HCT116 (cell line): ENCODE measurements around the gene PRKG2. TPM values are rescaled to one million over a fixed set of nuclear protein-coding genes. Genes with fewer than 3 reads are reported as not detected.

Experiments used
- ATAC-seq: fragments of 200-7000 bp; cut with Tn5 transposase; 2 replicates; pipeline ENCODE4 v1.9.1; 2020; ENCODE audit warnings: mild to moderate bottlenecking, moderate library complexity
- BruUV-seq: library from RNA; stranded (reverse); fragments of 400-500 nt; replicated peaks from 2 replicates; lab custom pipeline; 2021; lab: Mats Ljungman, UMichigan
- CTCF ChIA-PET: fragments of 300-600 bp; sonication (Branson Sonifier 250); formaldehyde crosslinking; loops from one replicate; lab custom pipeline; 2021; ENCODE audit warnings: antibody characterized with exemption; lab: Charles Lee
- POLR2A ChIA-PET: fragments of 300-600, 350-600 bp; sonication (Branson Sonifier 250); formaldehyde crosslinking; loops from one replicate; lab custom pipeline; 2021; ENCODE audit warnings: antibody characterized with exemption; lab: Charles Lee
- RAD21 ChIA-PET, 2 experiments: fragments of 300-600 bp; sonication (Branson Sonifier 250); formaldehyde crosslinking; loops; one replicate each; lab custom pipeline; 2023; ENCODE audit warnings: low total read pairs in 2 of 2; ENCODE audit not compliant: uncharacterized antibody in 2 of 2, unreplicated experiment in 2 of 2, low non-redundant PET in 1 of 2; lab: Charles Lee
- DNase-seq: peaks from one replicate; pipeline ENCODE4 v3.0.0-alpha.2; 2010; ENCODE audit warnings: low read depth, low spot score
- H2AFZ ChIP-seq: fragments of 200-600 bp; shearing (Covaris generic), sonication (generic); 2 replicates; pipeline ENCODE4 v1.6.1; 2017; ENCODE audit warnings: low read depth, mixed run types, mixed read lengths, antibody characterized with exemption, low read length; ENCODE audit not compliant: poor library complexity, severe bottlenecking
- H3K27ac ChIP-seq: 2 replicates; pipeline ENCODE4 v1.5.1; 2012; ENCODE audit warnings: low read depth, low read length
- H3K27me3 ChIP-seq: fragments of 200-600 bp; sonication (generic); 2 replicates; pipeline ENCODE4 v1.6.1; 2016; ENCODE audit warnings: mixed run types, low read length, mixed read lengths; ENCODE audit not compliant: insufficient read depth
- H3K36me3 ChIP-seq, 2 experiments: fragments of 200-500 bp in 1 of 2; fragments of 200-600 bp in 1 of 2; sonication (Bioruptor generic) in 1 of 2; sonication (generic) in 1 of 2; 2 replicates each; pipeline versions ENCODE4 v1.5.1 to v1.6.1; 2014 to 2016; ENCODE audit warnings: low read length in 2 of 2, inconsistent platforms in 1 of 2, mixed read lengths in 1 of 2, mixed run types in 1 of 2; ENCODE audit not compliant: insufficient read depth in 2 of 2, control insufficient read depth in 1 of 2
- H3K4me1 ChIP-seq, 2 experiments: fragments of 200-600 bp in 1 of 2; sonication (generic) in 1 of 2; 2 replicates each; pipeline versions ENCODE4 v1.5.1 to v1.6.1; 2012 to 2017; ENCODE audit warnings: low read length in 2 of 2, inconsistent platforms in 1 of 2, mild to moderate bottlenecking in 1 of 2, mixed read lengths in 1 of 2, mixed run types in 1 of 2, moderate library complexity in 1 of 2; ENCODE audit not compliant: insufficient read depth in 2 of 2, control insufficient read depth in 1 of 2
- H3K4me2 ChIP-seq: fragments of 200-600 bp; sonication (generic); 2 replicates; pipeline ENCODE4 v1.6.1; 2017; ENCODE audit warnings: mixed run types, low read length, mixed read lengths
- H3K4me3 ChIP-seq, 2 experiments: fragments of 200-600 bp in 1 of 2; sonication (generic) in 1 of 2; replicated peaks in 1 of 2; 2 replicates each; pipeline ENCODE4 v1.5.1; 2011 to 2016; ENCODE audit warnings: low read length in 2 of 2, control low read depth in 1 of 2, low read depth in 1 of 2, mild to moderate bottlenecking in 1 of 2, mixed read lengths in 1 of 2, mixed run types in 1 of 2
- H3K79me2 ChIP-seq: fragments of 200-600 bp; sonication (generic); 2 replicates; pipeline ENCODE4 v1.6.1; 2017; ENCODE audit warnings: mild to moderate bottlenecking, mixed run types, low read length, moderate library complexity, mixed read lengths; ENCODE audit not compliant: insufficient read depth
- H3K9ac ChIP-seq: fragments of 200-600 bp; sonication (generic); 2 replicates; pipeline ENCODE4 v1.6.1; 2016; ENCODE audit warnings: low read length, mixed read lengths
- H3K9me2 ChIP-seq: fragments of 200-600 bp; sonication (generic), shearing (Covaris generic); 2 replicates; pipeline ENCODE4 v1.6.1; 2017; ENCODE audit warnings: mixed run types, mild to moderate bottlenecking, moderate library complexity; ENCODE audit not compliant: insufficient read depth
- H3K9me3 ChIP-seq, 2 experiments: fragments of 200-500 bp in 1 of 2; fragments of 200-600 bp in 1 of 2; sonication (Bioruptor generic) in 1 of 2; sonication (generic) in 1 of 2; 2 replicates each; pipeline ENCODE4 v1.6.1; 2014 to 2017; ENCODE audit warnings: low read length in 2 of 2, mixed read lengths in 2 of 2, inconsistent platforms in 1 of 2, low read depth in 1 of 2, mild to moderate bottlenecking in 1 of 2, mixed run types in 1 of 2, moderate library complexity in 1 of 2; ENCODE audit not compliant: control insufficient read depth in 1 of 2, insufficient read depth in 1 of 2
- H4K20me1 ChIP-seq: fragments of 200-600 bp; sonication (generic), shearing (Covaris generic); 2 replicates; pipeline ENCODE4 v1.6.1; 2017; ENCODE audit warnings: mixed run types, mild to moderate bottlenecking, moderate library complexity; ENCODE audit not compliant: insufficient read depth
- CBX3 ChIP-seq: IDR thresholded peaks from 2 replicates; pipeline ENCODE4 v1.6.1; 2012; ENCODE audit warnings: low read depth
- EGR1 ChIP-seq: IDR thresholded peaks from 2 replicates; pipeline ENCODE4 v1.6.1; 2012; ENCODE audit warnings: low read depth
- ELF1 ChIP-seq: IDR thresholded peaks from 2 replicates; pipeline ENCODE4 v1.6.1; 2012; ENCODE audit warnings: low read depth, borderline replicate concordance
- EZH2 ChIP-seq: fragments of 200-600 bp; sonication (generic); IDR thresholded peaks from 2 replicates; pipeline ENCODE4 v1.6.1; 2017; ENCODE audit warnings: antibody characterized with exemption, mixed run types
- EZH2phosphoT487 ChIP-seq: fragments of 200-600 bp; IDR thresholded peaks from 2 replicates; pipeline ENCODE4 v1.6.1; 2018; ENCODE audit warnings: antibody characterized with exemption, borderline replicate concordance
- FOSL1 ChIP-seq: IDR thresholded peaks from 2 replicates; pipeline ENCODE4 v1.6.1; 2012; ENCODE audit warnings: low read depth
- JUND ChIP-seq: IDR thresholded peaks from 2 replicates; pipeline ENCODE4 v1.6.1; 2012
- RAD21 ChIP-seq: IDR thresholded peaks from 2 replicates; pipeline ENCODE4 v1.6.1; 2012; ENCODE audit warnings: low read depth, mild to moderate bottlenecking
- SIN3A ChIP-seq: IDR thresholded peaks from 2 replicates; pipeline ENCODE4 v1.6.1; 2012; ENCODE audit warnings: low read depth
- SP1 ChIP-seq: IDR thresholded peaks from 2 replicates; pipeline ENCODE4 v1.6.1; 2012; ENCODE audit warnings: low read depth
- SRF ChIP-seq: IDR thresholded peaks from 2 replicates; pipeline ENCODE4 v1.6.1; 2012; ENCODE audit warnings: low read depth
- TCF7L2 ChIP-seq: IDR thresholded peaks from 2 replicates; pipeline ENCODE4 v1.7.0; 2011; ENCODE audit warnings: borderline replicate concordance, inconsistent platforms; ENCODE audit not compliant: insufficient read depth, insufficient read length; ENCODE audit errors: extremely low read depth
- YY1 ChIP-seq: IDR thresholded peaks from 2 replicates; pipeline ENCODE4 v1.6.1; 2011; ENCODE audit warnings: low read length, low read depth, moderate library complexity, mild to moderate bottlenecking; ENCODE audit not compliant: insufficient replicate concordance; ENCODE audit errors: extremely low read depth
- ZNF274 ChIP-seq: fragments of 200-500 bp; sonication (Bioruptor generic); IDR thresholded peaks from 2 replicates; pipeline ENCODE4 v1.6.1; 2014; ENCODE audit warnings: mild to moderate bottlenecking, low read depth, low read length, inconsistent platforms
- intact Hi-C: fragments of 100-400 bp; cut with micrococcal nuclease; formaldehyde crosslinking; loops from 2 replicates; pipeline ENCODE4 v1.10.0; 2022
- total RNA-seq: library from RNA; stranded (reverse); gene quantifications from one replicate; pipeline ENCODE4 v1.2.1, GENCODE V29; 2021; ENCODE audit not compliant: unreplicated experiment
- TF ChIP-seq, protein P1 (sequence below), 3 experiments: fragments of 200-600 bp in 1 of 3; sonication (generic) in 1 of 3; IDR thresholded peaks in 2 of 3; conservative IDR thresholded peaks in 1 of 3; 2 replicates each; pipeline ENCODE4 v1.5.1; 2012 to 2017; ENCODE audit warnings: low read depth in 2 of 3, low read length in 2 of 3, antibody characterized with exemption in 1 of 3, borderline replicate concordance in 1 of 3, control low read depth in 1 of 3, mild to moderate bottlenecking in 1 of 3, mixed read lengths in 1 of 3, mixed run types in 1 of 3, moderate library complexity in 1 of 3; ENCODE audit not compliant: insufficient read depth in 1 of 3
- TF ChIP-seq, protein P2 (sequence below): IDR thresholded peaks from 2 replicates; pipeline ENCODE4 v1.6.1; 2012
- TF ChIP-seq, protein P3 (sequence below): IDR thresholded peaks from 2 replicates; pipeline ENCODE4 v1.6.1; 2011; ENCODE audit warnings: mild to moderate bottlenecking, low read length, moderate library complexity; ENCODE audit not compliant: insufficient replicate concordance; ENCODE audit errors: extremely low read depth

PRKG2 gene
- total RNA-seq, 1 experiment from 2014 or later: 2.1 TPM

DNA sequence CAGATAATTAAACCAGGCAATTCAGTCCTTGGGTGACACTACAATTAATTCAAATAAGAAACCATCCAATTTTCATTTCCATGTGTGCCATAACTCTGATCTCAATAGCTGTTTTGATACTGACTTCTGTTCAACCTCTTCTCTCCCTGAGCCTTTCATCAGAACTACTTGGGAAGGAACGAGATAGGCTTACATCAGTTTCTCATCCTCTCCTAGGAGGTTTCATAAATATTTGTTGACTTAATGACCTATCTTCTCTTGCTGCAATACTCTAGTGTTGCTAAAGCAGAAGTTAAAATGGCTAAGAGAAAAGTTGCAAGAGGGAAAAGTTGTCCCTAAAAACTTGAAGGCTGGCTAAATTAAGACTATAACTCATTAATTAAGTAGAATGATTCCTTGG is 41.8 kb downstream of the PRKG2 start:
- POLR2A ChIA-PET: no interaction called here
- Histone ChIP-seq H3K9me3 (no peaks in the 10 kb centered on the region), H3K27ac (no peak overlapping the region), H3K9ac (no peak overlapping the region), H2AFZ (no peak overlapping the region), H3K27me3 (no peaks in the 10 kb centered on the region), H3K9me2 (peaks cover 3% of the 10 kb centered on the region; the same call in 1 of the 2 replicates), H3K4me2 (no peak overlapping the region), H3K36me3 (no peaks in the 10 kb centered on the region)
- intact Hi-C loops: no loop called here
- no TSS peak for BruUV-seq
- CTCF ChIA-PET: no interaction called here
- RAD21 ChIA-PET: no interaction called here
- TF ChIP-seq JUND: no peak
- TF ChIP-seq, protein P1, sequence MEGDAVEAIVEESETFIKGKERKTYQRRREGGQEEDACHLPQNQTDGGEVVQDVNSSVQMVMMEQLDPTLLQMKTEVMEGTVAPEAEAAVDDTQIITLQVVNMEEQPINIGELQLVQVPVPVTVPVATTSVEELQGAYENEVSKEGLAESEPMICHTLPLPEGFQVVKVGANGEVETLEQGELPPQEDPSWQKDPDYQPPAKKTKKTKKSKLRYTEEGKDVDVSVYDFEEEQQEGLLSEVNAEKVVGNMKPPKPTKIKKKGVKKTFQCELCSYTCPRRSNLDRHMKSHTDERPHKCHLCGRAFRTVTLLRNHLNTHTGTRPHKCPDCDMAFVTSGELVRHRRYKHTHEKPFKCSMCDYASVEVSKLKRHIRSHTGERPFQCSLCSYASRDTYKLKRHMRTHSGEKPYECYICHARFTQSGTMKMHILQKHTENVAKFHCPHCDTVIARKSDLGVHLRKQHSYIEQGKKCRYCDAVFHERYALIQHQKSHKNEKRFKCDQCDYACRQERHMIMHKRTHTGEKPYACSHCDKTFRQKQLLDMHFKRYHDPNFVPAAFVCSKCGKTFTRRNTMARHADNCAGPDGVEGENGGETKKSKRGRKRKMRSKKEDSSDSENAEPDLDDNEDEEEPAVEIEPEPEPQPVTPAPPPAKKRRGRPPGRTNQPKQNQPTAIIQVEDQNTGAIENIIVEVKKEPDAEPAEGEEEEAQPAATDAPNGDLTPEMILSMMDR (IDR thresholded peaks at IDR 0.05 in 2 of 3, conservative IDR thresholded peaks at IDR 0.05 in 1 of 3; ENCODE audit: borderline replicate concordance in 1 of 3, insufficient read depth in 1 of 3, low read depth in 2 of 3, low read length in 2 of 3): no peak
- TF ChIP-seq FOSL1: no peak
- TF ChIP-seq EZH2phosphoT487: no peak
- no peak for TF ChIP-seq YY1
- no peak for TF ChIP-seq ELF1
- TF ChIP-seq, protein P2, sequence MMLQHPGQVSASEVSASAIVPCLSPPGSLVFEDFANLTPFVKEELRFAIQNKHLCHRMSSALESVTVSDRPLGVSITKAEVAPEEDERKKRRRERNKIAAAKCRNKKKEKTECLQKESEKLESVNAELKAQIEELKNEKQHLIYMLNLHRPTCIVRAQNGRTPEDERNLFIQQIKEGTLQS: no peak
- no peak for TF ChIP-seq EGR1
- TF ChIP-seq RAD21: no peak
- no peak for TF ChIP-seq ZNF274
- TF ChIP-seq, protein P3, sequence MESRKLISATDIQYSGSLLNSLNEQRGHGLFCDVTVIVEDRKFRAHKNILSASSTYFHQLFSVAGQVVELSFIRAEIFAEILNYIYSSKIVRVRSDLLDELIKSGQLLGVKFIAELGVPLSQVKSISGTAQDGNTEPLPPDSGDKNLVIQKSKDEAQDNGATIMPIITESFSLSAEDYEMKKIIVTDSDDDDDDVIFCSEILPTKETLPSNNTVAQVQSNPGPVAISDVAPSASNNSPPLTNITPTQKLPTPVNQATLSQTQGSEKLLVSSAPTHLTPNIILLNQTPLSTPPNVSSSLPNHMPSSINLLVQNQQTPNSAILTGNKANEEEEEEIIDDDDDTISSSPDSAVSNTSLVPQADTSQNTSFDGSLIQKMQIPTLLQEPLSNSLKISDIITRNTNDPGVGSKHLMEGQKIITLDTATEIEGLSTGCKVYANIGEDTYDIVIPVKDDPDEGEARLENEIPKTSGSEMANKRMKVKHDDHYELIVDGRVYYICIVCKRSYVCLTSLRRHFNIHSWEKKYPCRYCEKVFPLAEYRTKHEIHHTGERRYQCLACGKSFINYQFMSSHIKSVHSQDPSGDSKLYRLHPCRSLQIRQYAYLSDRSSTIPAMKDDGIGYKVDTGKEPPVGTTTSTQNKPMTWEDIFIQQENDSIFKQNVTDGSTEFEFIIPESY: no peak
- TF ChIP-seq EZH2: no peak
- no peak for TF ChIP-seq SIN3A
- TF ChIP-seq SP1: no peak
- no peak for TF ChIP-seq CBX3
- no peak for TF ChIP-seq TCF7L2
- TF ChIP-seq SRF: no peak
- TF ChIP-seq, all 23 proteins: peak for 0
- Histone ChIP-seq H3K79me2 (no peaks in the 10 kb centered on the region), H3K4me1 (no peaks in the 10 kb centered on the region), H4K20me1 (no peaks in the 10 kb centered on the region), H3K4me3 (no peak overlapping the region)
- DNase-seq: no peak
- no peak for ATAC-seq
